ENCODE measurements around the gene TCEAL4. TPM values are rescaled to one million over a fixed set of nuclear protein-coding genes. Genes with fewer than 3 reads are reported as not detected.

The TCEAL4 gene
- total and polyA plus RNA-seq, 2 experiments from 2014 or later: 25.4 to 148 TPM

DNA sequence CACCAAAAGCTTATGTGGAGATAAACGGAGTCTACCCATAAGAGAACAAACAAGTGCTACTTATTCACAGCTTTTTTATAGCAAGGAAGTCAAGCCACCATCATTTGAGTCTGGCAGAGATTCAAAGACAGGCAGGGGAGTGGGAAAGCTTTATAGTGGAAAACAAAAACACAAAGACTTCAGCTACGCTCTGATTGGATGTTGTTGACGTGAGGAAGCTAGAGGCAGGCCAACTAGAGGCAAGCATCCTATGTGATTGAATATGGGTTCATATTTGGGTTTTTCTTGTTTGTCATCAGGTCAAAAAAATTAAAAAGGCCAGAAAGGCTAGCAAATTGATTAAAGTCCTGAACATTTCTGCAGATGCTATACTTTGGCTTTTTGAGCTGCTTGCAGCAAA, 719 bp upstream of the TCEAL4 start (continued):
- TF ChIP-seq, protein P1, sequence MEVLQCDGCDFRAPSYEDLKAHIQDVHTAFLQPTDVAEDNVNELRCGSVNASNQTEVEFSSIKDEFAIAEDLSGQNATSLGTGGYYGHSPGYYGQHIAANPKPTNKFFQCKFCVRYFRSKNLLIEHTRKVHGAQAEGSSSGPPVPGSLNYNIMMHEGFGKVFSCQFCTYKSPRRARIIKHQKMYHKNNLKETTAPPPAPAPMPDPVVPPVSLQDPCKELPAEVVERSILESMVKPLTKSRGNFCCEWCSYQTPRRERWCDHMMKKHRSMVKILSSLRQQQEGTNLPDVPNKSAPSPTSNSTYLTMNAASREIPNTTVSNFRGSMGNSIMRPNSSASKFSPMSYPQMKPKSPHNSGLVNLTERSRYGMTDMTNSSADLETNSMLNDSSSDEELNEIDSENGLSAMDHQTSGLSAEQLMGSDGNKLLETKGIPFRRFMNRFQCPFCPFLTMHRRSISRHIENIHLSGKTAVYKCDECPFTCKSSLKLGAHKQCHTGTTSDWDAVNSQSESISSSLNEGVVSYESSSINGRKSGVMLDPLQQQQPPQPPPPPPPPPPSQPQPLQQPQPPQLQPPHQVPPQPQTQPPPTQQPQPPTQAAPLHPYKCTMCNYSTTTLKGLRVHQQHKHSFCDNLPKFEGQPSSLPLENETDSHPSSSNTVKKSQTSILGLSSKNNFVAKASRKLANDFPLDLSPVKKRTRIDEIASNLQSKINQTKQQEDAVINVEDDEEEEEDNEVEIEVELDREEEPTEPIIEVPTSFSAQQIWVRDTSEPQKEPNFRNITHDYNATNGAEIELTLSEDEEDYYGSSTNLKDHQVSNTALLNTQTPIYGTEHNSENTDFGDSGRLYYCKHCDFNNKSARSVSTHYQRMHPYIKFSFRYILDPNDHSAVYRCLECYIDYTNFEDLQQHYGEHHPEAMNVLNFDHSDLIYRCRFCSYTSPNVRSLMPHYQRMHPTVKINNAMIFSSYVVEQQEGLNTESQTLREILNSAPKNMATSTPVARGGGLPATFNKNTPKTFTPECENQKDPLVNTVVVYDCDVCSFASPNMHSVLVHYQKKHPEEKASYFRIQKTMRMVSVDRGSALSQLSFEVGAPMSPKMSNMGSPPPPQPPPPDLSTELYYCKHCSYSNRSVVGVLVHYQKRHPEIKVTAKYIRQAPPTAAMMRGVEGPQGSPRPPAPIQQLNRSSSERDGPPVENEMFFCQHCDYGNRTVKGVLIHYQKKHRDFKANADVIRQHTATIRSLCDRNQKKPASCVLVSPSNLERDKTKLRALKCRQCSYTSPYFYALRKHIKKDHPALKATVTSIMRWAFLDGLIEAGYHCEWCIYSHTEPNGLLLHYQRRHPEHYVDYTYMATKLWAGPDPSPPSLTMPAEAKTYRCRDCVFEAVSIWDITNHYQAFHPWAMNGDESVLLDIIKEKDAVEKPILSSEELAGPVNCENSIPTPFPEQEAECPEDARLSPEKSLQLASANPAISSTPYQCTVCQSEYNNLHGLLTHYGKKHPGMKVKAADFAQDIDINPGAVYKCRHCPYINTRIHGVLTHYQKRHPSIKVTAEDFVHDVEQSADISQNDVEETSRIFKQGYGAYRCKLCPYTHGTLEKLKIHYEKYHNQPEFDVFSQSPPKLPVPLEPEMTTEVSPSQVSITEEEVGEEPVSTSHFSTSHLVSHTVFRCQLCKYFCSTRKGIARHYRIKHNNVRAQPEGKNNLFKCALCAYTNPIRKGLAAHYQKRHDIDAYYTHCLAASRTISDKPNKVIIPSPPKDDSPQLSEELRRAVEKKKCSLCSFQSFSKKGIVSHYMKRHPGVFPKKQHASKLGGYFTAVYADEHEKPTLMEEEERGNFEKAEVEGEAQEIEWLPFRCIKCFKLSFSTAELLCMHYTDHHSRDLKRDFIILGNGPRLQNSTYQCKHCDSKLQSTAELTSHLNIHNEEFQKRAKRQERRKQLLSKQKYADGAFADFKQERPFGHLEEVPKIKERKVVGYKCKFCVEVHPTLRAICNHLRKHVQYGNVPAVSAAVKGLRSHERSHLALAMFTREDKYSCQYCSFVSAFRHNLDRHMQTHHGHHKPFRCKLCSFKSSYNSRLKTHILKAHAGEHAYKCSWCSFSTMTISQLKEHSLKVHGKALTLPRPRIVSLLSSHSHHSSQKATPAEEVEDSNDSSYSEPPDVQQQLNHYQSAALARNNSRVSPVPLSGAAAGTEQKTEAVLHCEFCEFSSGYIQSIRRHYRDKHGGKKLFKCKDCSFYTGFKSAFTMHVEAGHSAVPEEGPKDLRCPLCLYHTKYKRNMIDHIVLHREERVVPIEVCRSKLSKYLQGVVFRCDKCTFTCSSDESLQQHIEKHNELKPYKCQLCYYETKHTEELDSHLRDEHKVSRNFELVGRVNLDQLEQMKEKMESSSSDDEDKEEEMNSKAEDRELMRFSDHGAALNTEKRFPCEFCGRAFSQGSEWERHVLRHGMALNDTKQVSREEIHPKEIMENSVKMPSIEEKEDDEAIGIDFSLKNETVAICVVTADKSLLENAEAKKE (CRISPR knock-in tag; IDR thresholded peaks at IDR 0.05): no peak
- TF ChIP-seq EZH2phosphoT487 (IDR thresholded peaks at IDR 0.05; ENCODE audit: unreplicated experiment): no peak
- TF ChIP-seq, protein P2, sequence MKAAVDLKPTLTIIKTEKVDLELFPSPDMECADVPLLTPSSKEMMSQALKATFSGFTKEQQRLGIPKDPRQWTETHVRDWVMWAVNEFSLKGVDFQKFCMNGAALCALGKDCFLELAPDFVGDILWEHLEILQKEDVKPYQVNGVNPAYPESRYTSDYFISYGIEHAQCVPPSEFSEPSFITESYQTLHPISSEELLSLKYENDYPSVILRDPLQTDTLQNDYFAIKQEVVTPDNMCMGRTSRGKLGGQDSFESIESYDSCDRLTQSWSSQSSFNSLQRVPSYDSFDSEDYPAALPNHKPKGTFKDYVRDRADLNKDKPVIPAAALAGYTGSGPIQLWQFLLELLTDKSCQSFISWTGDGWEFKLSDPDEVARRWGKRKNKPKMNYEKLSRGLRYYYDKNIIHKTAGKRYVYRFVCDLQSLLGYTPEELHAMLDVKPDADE (IDR thresholded peaks at IDR 0.05): no peak
- no peak for TF ChIP-seq POLR2AphosphoS5 (IDR thresholded peaks at IDR 0.05; ENCODE audit: low read depth)
- TF ChIP-seq, protein P3, sequence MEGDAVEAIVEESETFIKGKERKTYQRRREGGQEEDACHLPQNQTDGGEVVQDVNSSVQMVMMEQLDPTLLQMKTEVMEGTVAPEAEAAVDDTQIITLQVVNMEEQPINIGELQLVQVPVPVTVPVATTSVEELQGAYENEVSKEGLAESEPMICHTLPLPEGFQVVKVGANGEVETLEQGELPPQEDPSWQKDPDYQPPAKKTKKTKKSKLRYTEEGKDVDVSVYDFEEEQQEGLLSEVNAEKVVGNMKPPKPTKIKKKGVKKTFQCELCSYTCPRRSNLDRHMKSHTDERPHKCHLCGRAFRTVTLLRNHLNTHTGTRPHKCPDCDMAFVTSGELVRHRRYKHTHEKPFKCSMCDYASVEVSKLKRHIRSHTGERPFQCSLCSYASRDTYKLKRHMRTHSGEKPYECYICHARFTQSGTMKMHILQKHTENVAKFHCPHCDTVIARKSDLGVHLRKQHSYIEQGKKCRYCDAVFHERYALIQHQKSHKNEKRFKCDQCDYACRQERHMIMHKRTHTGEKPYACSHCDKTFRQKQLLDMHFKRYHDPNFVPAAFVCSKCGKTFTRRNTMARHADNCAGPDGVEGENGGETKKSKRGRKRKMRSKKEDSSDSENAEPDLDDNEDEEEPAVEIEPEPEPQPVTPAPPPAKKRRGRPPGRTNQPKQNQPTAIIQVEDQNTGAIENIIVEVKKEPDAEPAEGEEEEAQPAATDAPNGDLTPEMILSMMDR (conservative IDR thresholded peaks at IDR 0.05; ENCODE audit: low read depth in 2 of 2): no peak
- no peak for TF ChIP-seq JUNB (IDR thresholded peaks at IDR 0.05; ENCODE audit: unreplicated experiment)
- no peak for TF ChIP-seq ZNF114 (CRISPR knock-in tag; IDR thresholded peaks at IDR 0.05)
- no peak for TF ChIP-seq EZH2 (IDR thresholded peaks at IDR 0.05; ENCODE audit: low read depth, unreplicated experiment)

Measured in GM23338 (cell line).